Neural cell (in vitro differentiated cells): ENCODE measurements around the gene MRPL11. TPM values are rescaled to one million over a fixed set of nuclear protein-coding genes. Genes with fewer than 3 reads are reported as not detected.

ENCODE experiments used
- H2AFZ ChIP-seq: fragments of 200-600, 300-800 bp; sonication (generic), shearing (Covaris generic); 2 replicates; pipeline ENCODE4 v1.6.0; 2014; ENCODE audit warnings: low read depth, mild to moderate bottlenecking, antibody characterized with exemption, low read length, moderate library complexity
- H3F3A ChIP-seq: fragments of 200-600 bp; shearing (Covaris generic); 2 replicates; pipeline ENCODE4 v1.6.1; 2016; ENCODE audit warnings: mild to moderate bottlenecking, moderate library complexity, mixed read lengths, antibody characterized with exemption, low read length; ENCODE audit not compliant: insufficient read depth, poor library complexity, severe bottlenecking
- H3K27ac ChIP-seq: fragments of 200-600, 300-800 bp; sonication (generic), shearing (Covaris generic); 2 replicates; pipeline ENCODE4 v1.5.1; 2014; ENCODE audit warnings: mild to moderate bottlenecking, low read length, moderate library complexity
- H3K27me3 ChIP-seq: fragments of 300-800, 200-600 bp; sonication (generic), shearing (Covaris generic); 2 replicates; pipeline ENCODE4 v1.6.0; 2014; ENCODE audit warnings: mild to moderate bottlenecking, low read depth, low read length, moderate library complexity; ENCODE audit not compliant: insufficient read depth
- H3K36me3 ChIP-seq: fragments of 300-800, 200-600 bp; sonication (generic), shearing (Covaris generic); 2 replicates; pipeline ENCODE4 v1.5.1; 2014; ENCODE audit warnings: mild to moderate bottlenecking, antibody characterized with exemption, low read length, moderate library complexity; ENCODE audit not compliant: insufficient read depth
- H3K4me2 ChIP-seq: fragments of 300-800, 200-600 bp; sonication (generic), shearing (Covaris generic); 2 replicates; pipeline ENCODE4 v1.6.0; 2014; ENCODE audit warnings: mild to moderate bottlenecking, low read length
- H3K4me3 ChIP-seq: fragments of 300-800, 200-600 bp; sonication (generic), shearing (Covaris generic); 2 replicates; pipeline ENCODE4 v1.5.1; 2014; ENCODE audit warnings: mild to moderate bottlenecking, low read length, moderate library complexity
- H3K79me2 ChIP-seq: fragments of 200-600 bp; shearing (Covaris generic); replicated peaks from 2 replicates; pipeline ENCODE4 v1.6.0; 2014; ENCODE audit warnings: mild to moderate bottlenecking, low read length, moderate library complexity; ENCODE audit not compliant: insufficient read depth
- H3K9ac ChIP-seq: fragments of 300-800, 200-600 bp; sonication (generic), shearing (Covaris generic); 2 replicates; pipeline ENCODE4 v1.6.1; 2016; ENCODE audit warnings: mild to moderate bottlenecking, low read length, mixed read lengths
- H3K9me2 ChIP-seq: fragments of 200-600 bp; shearing (Covaris generic); 2 replicates; pipeline ENCODE4 v1.6.1; 2016; ENCODE audit warnings: mild to moderate bottlenecking, low read length, mixed read lengths; ENCODE audit not compliant: insufficient read depth
- H3K9me3 ChIP-seq: fragments of 200-600, 300-800 bp; sonication (generic), shearing (Covaris generic); 2 replicates; pipeline ENCODE4 v1.6.1; 2016; ENCODE audit warnings: mild to moderate bottlenecking, mixed run types, low read length, moderate library complexity, mixed read lengths
- H4K20me1 ChIP-seq: fragments of 200-600 bp; shearing (Covaris generic); 2 replicates; pipeline ENCODE4 v1.6.1; 2016; ENCODE audit warnings: mild to moderate bottlenecking, mixed run types; ENCODE audit not compliant: insufficient read depth
- CTCF ChIP-seq: fragments of 450-650 bp; IDR thresholded peaks from 2 replicates; pipeline ENCODE4 v1.5.1; 2014; ENCODE audit warnings: antibody characterized with exemption, mild to moderate bottlenecking, moderate library complexity; ENCODE audit not compliant: poor library complexity, severe bottlenecking
- EP300 ChIP-seq: fragments of 450-650 bp; conservative IDR thresholded peaks from 2 replicates; pipeline ENCODE4 v1.6.1; 2014; ENCODE audit warnings: antibody characterized with exemption, mild to moderate bottlenecking, moderate library complexity; ENCODE audit not compliant: poor library complexity, severe bottlenecking
- EZH2 ChIP-seq: fragments of 200-600, 300-800 bp; shearing (Covaris generic), sonication (generic); IDR thresholded peaks from 2 replicates; pipeline ENCODE4 v1.6.1; 2014; ENCODE audit warnings: antibody characterized with exemption, low read length, borderline replicate concordance, mild to moderate bottlenecking; ENCODE audit not compliant: insufficient read depth, poor library complexity, severe bottlenecking
- MXI1 ChIP-seq: fragments of 450-650 bp; conservative IDR thresholded peaks from 2 replicates; pipeline ENCODE4 v1.6.1; 2014; ENCODE audit warnings: antibody characterized with exemption, mild to moderate bottlenecking; ENCODE audit not compliant: poor library complexity, severe bottlenecking
- POLR2AphosphoS5 ChIP-seq: IDR thresholded peaks from 2 replicates; pipeline ENCODE4 v1.6.1; 2012
- RAD21 ChIP-seq: fragments of 450-650 bp; conservative IDR thresholded peaks from 2 replicates; pipeline ENCODE4 v1.6.1; 2014; ENCODE audit warnings: antibody characterized with exemption, mild to moderate bottlenecking, moderate library complexity
- SMC3 ChIP-seq: fragments of 450-650 bp; conservative IDR thresholded peaks from 2 replicates; pipeline ENCODE4 v1.6.1; 2014; ENCODE audit warnings: antibody characterized with exemption, mild to moderate bottlenecking, moderate library complexity; ENCODE audit not compliant: poor library complexity
- TAF1 ChIP-seq: IDR thresholded peaks from 2 replicates; pipeline ENCODE4 v1.6.1; 2012; ENCODE audit warnings: low read depth
- polyA plus RNA-seq: library from polyadenylated mRNA; depleted of rRNA; stranded (reverse); fragments of >200 nt; gene quantifications from 2 replicates; pipeline ENCODE4 v1.2.3, GENCODE V29; 2014
- TF ChIP-seq, protein P1 (sequence below): IDR thresholded peaks from 2 replicates; pipeline ENCODE4 v1.6.1; 2012; ENCODE audit warnings: borderline replicate concordance

The MRPL11 gene
- polyA plus RNA-seq, 1 donor from 2014 or later = 50.9 TPM

- Histone ChIP-seq H4K20me1 (no peaks in the 10 kb centered on the region), H3K9me3 (no peaks in the 10 kb centered on the region), H3K27ac (no peak overlapping the region), H3K79me2 (peaks cover 7% of the 10 kb centered on the region), H2AFZ (no peak overlapping the region), H3K27me3 (no peaks in the 10 kb centered on the region), H3K4me3 (no peak overlapping the region), H3F3A (no peaks in the 10 kb centered on the region), H3K4me2 (no peak overlapping the region), H3K9me2 (no peaks in the 10 kb centered on the region), H3K9ac (no peak overlapping the region), H3K36me3 (no peaks in the 10 kb centered on the region)
- TF ChIP-seq EP300 = no peak
- TF ChIP-seq RAD21 = no peak
- TF ChIP-seq TAF1 = no peak
- TF ChIP-seq, protein P1, sequence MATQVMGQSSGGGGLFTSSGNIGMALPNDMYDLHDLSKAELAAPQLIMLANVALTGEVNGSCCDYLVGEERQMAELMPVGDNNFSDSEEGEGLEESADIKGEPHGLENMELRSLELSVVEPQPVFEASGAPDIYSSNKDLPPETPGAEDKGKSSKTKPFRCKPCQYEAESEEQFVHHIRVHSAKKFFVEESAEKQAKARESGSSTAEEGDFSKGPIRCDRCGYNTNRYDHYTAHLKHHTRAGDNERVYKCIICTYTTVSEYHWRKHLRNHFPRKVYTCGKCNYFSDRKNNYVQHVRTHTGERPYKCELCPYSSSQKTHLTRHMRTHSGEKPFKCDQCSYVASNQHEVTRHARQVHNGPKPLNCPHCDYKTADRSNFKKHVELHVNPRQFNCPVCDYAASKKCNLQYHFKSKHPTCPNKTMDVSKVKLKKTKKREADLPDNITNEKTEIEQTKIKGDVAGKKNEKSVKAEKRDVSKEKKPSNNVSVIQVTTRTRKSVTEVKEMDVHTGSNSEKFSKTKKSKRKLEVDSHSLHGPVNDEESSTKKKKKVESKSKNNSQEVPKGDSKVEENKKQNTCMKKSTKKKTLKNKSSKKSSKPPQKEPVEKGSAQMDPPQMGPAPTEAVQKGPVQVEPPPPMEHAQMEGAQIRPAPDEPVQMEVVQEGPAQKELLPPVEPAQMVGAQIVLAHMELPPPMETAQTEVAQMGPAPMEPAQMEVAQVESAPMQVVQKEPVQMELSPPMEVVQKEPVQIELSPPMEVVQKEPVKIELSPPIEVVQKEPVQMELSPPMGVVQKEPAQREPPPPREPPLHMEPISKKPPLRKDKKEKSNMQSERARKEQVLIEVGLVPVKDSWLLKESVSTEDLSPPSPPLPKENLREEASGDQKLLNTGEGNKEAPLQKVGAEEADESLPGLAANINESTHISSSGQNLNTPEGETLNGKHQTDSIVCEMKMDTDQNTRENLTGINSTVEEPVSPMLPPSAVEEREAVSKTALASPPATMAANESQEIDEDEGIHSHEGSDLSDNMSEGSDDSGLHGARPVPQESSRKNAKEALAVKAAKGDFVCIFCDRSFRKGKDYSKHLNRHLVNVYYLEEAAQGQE = no peak
- TF ChIP-seq SMC3 = no peak
- TF ChIP-seq CTCF = no peak
- no peak for TF ChIP-seq POLR2AphosphoS5
- no peak for TF ChIP-seq EZH2
- no peak for TF ChIP-seq MXI1
Measured at GRCh38 chr11:66475349-66476172, 36.9 kb upstream of the MRPL11 start.

DNA sequence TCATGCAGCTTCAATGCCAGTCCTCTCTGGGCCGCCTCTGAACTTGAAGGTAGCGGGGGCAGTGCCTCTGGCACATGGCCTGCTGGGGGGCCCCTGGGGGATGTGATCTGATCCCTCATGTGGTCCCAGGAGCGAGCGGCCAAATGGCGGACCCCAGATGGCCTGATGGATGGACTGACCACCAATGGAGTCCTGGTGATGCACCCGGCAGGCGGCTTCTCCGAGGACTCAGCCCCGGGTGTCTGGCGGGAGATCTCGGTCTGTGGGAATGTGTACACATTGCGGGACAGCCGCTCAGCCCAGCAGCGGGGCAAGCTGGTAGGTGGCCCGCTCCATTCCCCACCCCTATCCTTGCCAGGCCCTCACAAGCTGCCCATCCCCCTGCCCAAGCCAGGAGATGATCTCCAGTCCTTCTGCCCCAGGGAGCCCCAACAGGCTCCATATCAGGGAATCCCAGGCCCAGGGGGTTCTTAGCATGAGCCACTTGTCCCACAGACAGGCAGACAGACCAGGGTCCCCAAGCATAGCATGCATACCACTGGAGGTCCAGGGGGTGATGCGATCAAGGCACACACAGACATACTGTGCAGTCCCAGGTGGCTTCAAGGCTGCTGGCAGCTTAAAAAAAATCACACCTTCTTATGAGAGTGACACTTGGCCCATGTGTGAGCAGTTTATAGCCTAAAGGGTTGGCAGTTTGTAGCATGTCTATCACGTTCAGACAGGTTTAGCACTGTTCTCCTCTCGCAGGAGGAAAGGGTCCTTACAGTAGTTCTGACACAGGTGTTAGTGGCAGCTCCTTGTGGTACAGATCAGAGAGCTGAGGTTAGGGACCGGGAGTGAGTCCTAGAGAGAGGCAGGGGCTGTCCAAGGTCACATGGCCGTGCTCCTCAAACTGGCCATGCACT, 35.2 kb upstream of the MRPL11 start:
- Histone ChIP-seq H3K27me3 (no peaks in the 10 kb centered on the region), H3K4me3 (no peak overlapping the region), H3F3A (no peaks in the 10 kb centered on the region), H3K36me3 (no peaks in the 10 kb centered on the region), H4K20me1 (no peaks in the 10 kb centered on the region), H3K27ac (no peak overlapping the region), H3K79me2 (peaks cover 1% of the 10 kb centered on the region), H3K9me3 (no peaks in the 10 kb centered on the region), H3K9me2 (no peaks in the 10 kb centered on the region), H3K9ac (no peak overlapping the region), H2AFZ (no peak overlapping the region), H3K4me2 (no peak overlapping the region)
- TF ChIP-seq CTCF (no peak), TAF1 (no peak), RAD21 (no peak), EZH2 (no peak), EP300 (no peak), POLR2AphosphoS5 (no peak), SMC3 (no peak)
- TF ChIP-seq, protein P1 = no peak
